H1 (cell line): ENCODE results near the gene ATP6V1E1. TPM values are rescaled to one million over a fixed set of nuclear protein-coding genes. Genes with fewer than 3 reads are reported as not detected.

ENCODE experiments used
- CTCF ChIA-PET: fragments of 300-600 bp; sonication (Branson Sonifier 250); formaldehyde crosslinking; loops from one replicate; lab custom pipeline; 2021; ENCODE audit not compliant: partially characterized antibody; lab: Charles Lee
- POLR2A ChIA-PET: fragments of 300-600 bp; sonication (Branson Sonifier 250); formaldehyde crosslinking; loops from one replicate; lab custom pipeline; 2021; ENCODE audit warnings: inconsistent platforms; ENCODE audit not compliant: partially characterized antibody; lab: Charles Lee
- DNase-seq, 2 experiments: peaks; one replicate each; pipeline versions ENCODE4 v3.0.0 to v3.0.0-alpha.2; 2010 to 2022; ENCODE audit warnings: low spot score in 2 of 2, low read depth in 1 of 2, mixed read lengths in 1 of 2
- FAIRE-seq: peaks from 2 replicates; lab custom pipeline; 2011; peaks lifted over from hg19 to GRCh38; lab: Jason Lieb, UNC
- H2AFZ ChIP-seq: 2 replicates; pipeline ENCODE4 v1.8.1; 2012; ENCODE audit warnings: low read length, inconsistent platforms
- H2AK5ac ChIP-seq: 2 replicates; pipeline ENCODE4 v1.6.1; 2013; ENCODE audit warnings: low read depth, low read length
- H2BK120ac ChIP-seq: replicated peaks from 2 replicates; pipeline ENCODE3; 2013; ENCODE audit warnings: low read depth, low read length, inconsistent platforms
- H2BK12ac ChIP-seq: 2 replicates; pipeline ENCODE4 v1.6.1; 2013; ENCODE audit warnings: low read depth, low read length
- H2BK15ac ChIP-seq: 2 replicates; pipeline ENCODE4 v1.6.1; 2013; ENCODE audit warnings: low read length
- H2BK20ac ChIP-seq: 2 replicates; pipeline ENCODE4 v1.6.1; 2013; ENCODE audit warnings: low read length
- H2BK5ac ChIP-seq: 2 replicates; pipeline ENCODE4 v1.6.1; 2013; ENCODE audit warnings: low read depth, low read length
- H3K14ac ChIP-seq: 2 replicates; pipeline ENCODE4 v1.6.1; 2013; ENCODE audit warnings: inconsistent platforms; ENCODE audit not compliant: insufficient read length
- H3K18ac ChIP-seq: 2 replicates; pipeline ENCODE4 v1.6.1; 2013; ENCODE audit warnings: low read length; ENCODE audit errors: extremely low read depth
- H3K23ac ChIP-seq: 2 replicates; pipeline ENCODE4 v1.6.1; 2013; ENCODE audit warnings: inconsistent platforms; ENCODE audit not compliant: insufficient read length
- H3K23me2 ChIP-seq: 2 replicates; pipeline ENCODE4 v1.6.1; 2013; ENCODE audit warnings: low read depth, low read length
- H3K27ac ChIP-seq: 2 replicates; pipeline ENCODE4 v1.6.1; 2011; ENCODE audit warnings: low read depth, low read length, inconsistent platforms
- H3K27me3 ChIP-seq, 4 experiments: replicated peaks in 1 of 4; 1 replicate in 1 of 4; 2 replicates in 3 of 4; pipeline versions ENCODE4 v1.6.1 to v1.8.1; 2011 to 2013; ENCODE audit warnings: low read length in 3 of 4, mild to moderate bottlenecking in 3 of 4, inconsistent platforms in 2 of 4, mixed read lengths in 2 of 4, moderate library complexity in 1 of 4; ENCODE audit not compliant: control insufficient read depth in 3 of 4, insufficient read depth in 3 of 4; ENCODE audit errors: extremely low read depth in 1 of 4
- H3K36me3 ChIP-seq, 4 experiments: 2 replicates each; pipeline versions ENCODE4 v1.6.1 to v1.8.1; 2011 to 2013; ENCODE audit warnings: mild to moderate bottlenecking in 4 of 4, low read length in 3 of 4, moderate library complexity in 2 of 4, control low read depth in 1 of 4, inconsistent platforms in 1 of 4; ENCODE audit not compliant: insufficient read depth in 4 of 4, control insufficient read depth in 2 of 4
- H3K4ac ChIP-seq: replicated peaks from 2 replicates; pipeline ENCODE3; 2013; ENCODE audit warnings: low read length, low read depth, mixed read lengths, inconsistent platforms; ENCODE audit not compliant: insufficient read length
- H3K4me1 ChIP-seq, 4 experiments: replicated peaks in 1 of 4; 1 replicate in 1 of 4; 2 replicates in 3 of 4; pipeline versions ENCODE4 v1.6.1 to v1.8.1; 2011 to 2013; ENCODE audit warnings: low read length in 3 of 4, inconsistent platforms in 2 of 4, mixed read lengths in 1 of 4; ENCODE audit not compliant: insufficient read depth in 4 of 4, control insufficient read depth in 3 of 4
- H3K4me2 ChIP-seq, 2 experiments: 2 replicates each; pipeline versions ENCODE4 v1.6.1 to v1.8.1; 2011 to 2013; ENCODE audit warnings: low read depth in 2 of 2, low read length in 2 of 2, control low read depth in 1 of 2, inconsistent platforms in 1 of 2, mild to moderate bottlenecking in 1 of 2; ENCODE audit not compliant: insufficient read depth in 1 of 2
- H3K4me3 ChIP-seq, 4 experiments: fragments of 200-600, 300-600 bp in 1 of 4; sonication (generic), shearing (Covaris generic), sonication (Bioruptor Twin) in 1 of 4; 2 replicates each; pipeline versions ENCODE4 v1.5.1 to v1.8.1; 2011 to 2016; ENCODE audit warnings: low read length in 4 of 4, low read depth in 3 of 4, control low read depth in 2 of 4, inconsistent platforms in 2 of 4, mild to moderate bottlenecking in 2 of 4, mixed read lengths in 1 of 4, moderate library complexity in 1 of 4; ENCODE audit not compliant: insufficient read depth in 2 of 4; ENCODE audit errors: extremely low read depth in 1 of 4
- H3K56ac ChIP-seq: replicated peaks from 2 replicates; pipeline ENCODE3; 2013; ENCODE audit warnings: low read depth, mild to moderate bottlenecking, mixed read lengths, low read length, inconsistent platforms; ENCODE audit not compliant: insufficient read length
- H3K79me1 ChIP-seq: 2 replicates; pipeline ENCODE4 v1.6.1; 2013; ENCODE audit warnings: low read depth, low read length, control low read depth
- H3K79me2 ChIP-seq, 2 experiments: 2 replicates each; pipeline versions ENCODE4 v1.6.1 to v1.8.1; 2012 to 2013; ENCODE audit warnings: low read length in 2 of 2, mild to moderate bottlenecking in 2 of 2, inconsistent platforms in 1 of 2; ENCODE audit not compliant: insufficient read depth in 2 of 2, control insufficient read depth in 1 of 2
- H3K9ac ChIP-seq, 4 experiments: replicated peaks in 1 of 4; 1 replicate in 1 of 4; 2 replicates in 3 of 4; pipeline versions ENCODE4 v1.6.1 to v1.8.1; 2011 to 2013; ENCODE audit warnings: low read depth in 3 of 4, low read length in 3 of 4, control low read depth in 2 of 4, mild to moderate bottlenecking in 2 of 4, moderate library complexity in 2 of 4, inconsistent platforms in 1 of 4; ENCODE audit errors: extremely low read depth in 1 of 4
- H3K9me3 ChIP-seq, 2 experiments: 2 replicates each; pipeline versions ENCODE4 v1.6.1 to v1.8.1; 2012 to 2013; ENCODE audit warnings: mild to moderate bottlenecking in 2 of 2, moderate library complexity in 2 of 2, control low read depth in 1 of 2, inconsistent platforms in 1 of 2, low read depth in 1 of 2, low read length in 1 of 2, mixed read lengths in 1 of 2; ENCODE audit not compliant: insufficient read depth in 2 of 2
- H4K20me1 ChIP-seq, 2 experiments: replicated peaks in 1 of 2; 2 replicates each; pipeline versions ENCODE3 to v1.8.1; 2011 to 2013; ENCODE audit warnings: inconsistent platforms in 2 of 2, low read length in 2 of 2, mild to moderate bottlenecking in 1 of 2; ENCODE audit not compliant: insufficient read depth in 2 of 2, control insufficient read depth in 1 of 2
- H4K5ac ChIP-seq: 2 replicates; pipeline ENCODE4 v1.6.1; 2013; ENCODE audit warnings: low read length, low read depth, mixed read lengths, inconsistent platforms; ENCODE audit not compliant: insufficient read length
- H4K8ac ChIP-seq: 2 replicates; pipeline ENCODE4 v1.8.0; 2013; ENCODE audit warnings: mild to moderate bottlenecking, moderate library complexity, low read length, inconsistent platforms; ENCODE audit not compliant: insufficient read depth; ENCODE audit errors: extremely low read depth
- H4K91ac ChIP-seq: replicated peaks from 2 replicates; pipeline ENCODE3; 2013; ENCODE audit warnings: low read length, mixed read lengths, inconsistent platforms; ENCODE audit not compliant: insufficient read length
- CBX5 ChIP-seq: fragments of 300-800, 300-1000 bp; sonication (generic); IDR thresholded peaks from 2 replicates; pipeline ENCODE4 v1.7.1; 2016; ENCODE audit warnings: antibody characterized with exemption, low read length, low read depth
- CHD1 ChIP-seq: IDR thresholded peaks from 2 replicates; pipeline ENCODE4 v1.6.1; 2012; ENCODE audit warnings: low read depth, low read length, improper control_type of control experiment
- E2F6 ChIP-seq: IDR thresholded peaks from 2 replicates; pipeline ENCODE4 v1.6.1; 2012; ENCODE audit warnings: inconsistent platforms
- HDAC2 ChIP-seq, 2 experiments: fragments of 300-600 bp in 1 of 2; sonication (generic) in 1 of 2; IDR thresholded peaks; 2 replicates each; pipeline ENCODE4 v1.6.1; 2011 to 2012; ENCODE audit warnings: low read depth in 2 of 2, low read length in 2 of 2, mild to moderate bottlenecking in 2 of 2, moderate library complexity in 2 of 2, borderline replicate concordance in 1 of 2, inconsistent platforms in 1 of 2
- PHF8 ChIP-seq: fragments of 200-600 bp; sonication (generic); conservative IDR thresholded peaks from 2 replicates; pipeline ENCODE4 v1.7.1; 2012; ENCODE audit warnings: low read depth, mild to moderate bottlenecking, inconsistent platforms, low read length, moderate library complexity
- SIX5 ChIP-seq: IDR thresholded peaks from 2 replicates; pipeline ENCODE4 v1.6.1; 2011; ENCODE audit warnings: mild to moderate bottlenecking, low read depth, low read length
- SP1 ChIP-seq: IDR thresholded peaks from 2 replicates; pipeline ENCODE4 v1.6.1; 2011; ENCODE audit warnings: low read depth, low read length
- USF2 ChIP-seq: IDR thresholded peaks from 2 replicates; pipeline ENCODE4 v1.6.1; 2011; ENCODE audit warnings: low read length, improper control_type of control experiment
- WGBS, 2 experiments: shearing (Covaris generic) in 1 of 2; methylation state at CpG; one replicate each; pipeline versions ENCODE4 v1.1.6 to v1.1.7; 2013 to 2015; ENCODE audit warnings: low lambda C conversion rate in 2 of 2, mixed read lengths in 2 of 2, inconsistent platforms in 1 of 2, low coverage in 1 of 2, missing lambda C conversion rate in 1 of 2; ENCODE audit not compliant: insufficient replicate concordance in 2 of 2, insufficient coverage in 1 of 2, insufficient read length in 1 of 2; ENCODE audit errors: extremely low coverage in 1 of 2, missing lambda C conversion rate in 1 of 2; 5-methylcytosine and 5-hydroxymethylcytosine counted together
- polyA plus RNA-seq, 7 experiments: library from polyadenylated mRNA; depleted of rRNA in 3 of 7; stranded (reverse) in 5 of 7; unstranded in 2 of 7; fragments of >200 nt in 5 of 7; fragments of 200-250 nt in 2 of 7; gene quantifications; 1 replicate in 5 of 7; 2 replicates in 1 of 7; 4 replicates in 1 of 7; pipeline versions ENCODE4 v1.2.1 to v1.2.3, GENCODE V29; 2011 to 2013; ENCODE audit warnings: missing spikeins in 2 of 7, mixed read lengths in 2 of 7
- total RNA-seq: library from RNA; stranded (reverse); fragmentation: NEBNext Ultra II Directional; extraction: Animal tissue kit (Norgen Biotek cat#: 25700); gene quantifications from 2 replicates; pipeline ENCODE4 v1.2.1, GENCODE V29; 2021

ATP6V1E1 gene
- total and polyA plus RNA-seq, 2 of the 8 experiments (the other 6 are each of a cell fraction or from before 2014, with no cell fraction given): 80.4 to 88.1 TPM

- CTCF ChIA-PET: interaction anchor here (2.0 to 4.0 kb wide), 2 partner anchors 10 to 31 kb away, joined by 8 to 27 read pairs; no protein-coding TSS in a partner anchor
- no peak overlapping the region for H3K18ac ChIP-seq
- no peak overlapping the region for H2AFZ ChIP-seq
- no peak overlapping the region for H3K4me3 ChIP-seq
- no peak overlapping the region for H3K4ac ChIP-seq
- no peaks in the 10 kb centered on the region for H3K27me3 ChIP-seq
- H2BK20ac ChIP-seq: no peak overlapping the region
- H3K4me1 ChIP-seq: no peaks in the 10 kb centered on the region
- H2BK12ac ChIP-seq: no peak overlapping the region
- FAIRE-seq: no peak
- no peaks in the 10 kb centered on the region for H3K79me2 ChIP-seq
- DNase-seq: no peak
- peaks cover 15 to 38% (median 28%) of the 10 kb centered on the region in 4 experiments for H3K36me3 ChIP-seq
- H3K27ac ChIP-seq: no peak overlapping the region
- TF ChIP-seq CBX5 (no peak), USF2 (no peak), HDAC2 (IDR thresholded peaks at IDR 0.05; ENCODE audit: borderline replicate concordance in 1 of 2, low read depth in 2 of 2, low read length in 2 of 2) (no peak), SP1 (no peak), E2F6 (no peak), SIX5 (no peak), PHF8 (no peak), CHD1 (no peak)
- no peak overlapping the region for H4K5ac ChIP-seq
- no peak overlapping the region for H4K91ac ChIP-seq
- H2BK5ac ChIP-seq: no peak overlapping the region
- H3K9me3 ChIP-seq: no peaks in the 10 kb centered on the region
- H3K14ac ChIP-seq: no peak overlapping the region
- no peak overlapping the region for H3K56ac ChIP-seq
- H2BK15ac ChIP-seq: no peak overlapping the region
- H3K9ac ChIP-seq: no peak overlapping the region
- no peak overlapping the region for H4K8ac ChIP-seq
- H3K79me1 ChIP-seq: no peaks in the 10 kb centered on the region
- peaks cover 0 to 3% of the 10 kb centered on the region in 2 experiments for H4K20me1 ChIP-seq
- no peak overlapping the region for H2BK120ac ChIP-seq
- WGBS, 2 experiments: 92% methylated on average over 10 of the region's 10 CpGs; no CpG with 5 or more reads in 1 of the 2 experiments
- H2AK5ac ChIP-seq: no peak overlapping the region
- no peak overlapping the region for H3K23ac ChIP-seq
- POLR2A ChIA-PET: interaction anchor here (0.8 to 3.7 kb wide), 7 partner anchors 11 to 43 kb away, joined by 3 to 16 read pairs (median 4); no protein-coding TSS in a partner anchor
- no peak overlapping the region for H3K4me2 ChIP-seq
- H3K23me2 ChIP-seq: no peaks in the 10 kb centered on the region
These were observed 38.7 kb downstream of the ATP6V1E1 start for GRCh38 chr22:17589810-17590375.
